B cell (primary cell): ENCODE results near the gene CAMSAP2.

Source experiments
- EZH2 ChIP-seq: IDR thresholded peaks from 2 replicates; pipeline ENCODE4 v1.6.1; 2012; ENCODE audit warnings: borderline replicate concordance, low read depth, mild to moderate bottlenecking, moderate library complexity, low read length; ENCODE audit not compliant: insufficient read depth, poor library complexity, severe bottlenecking
- TF ChIP-seq, protein P1 (sequence below): fragments of 200-600 bp; IDR thresholded peaks from one replicate; pipeline ENCODE4 v1.8.0; 2022; ENCODE audit warnings: antibody characterized with exemption, mild to moderate bottlenecking

DNA sequence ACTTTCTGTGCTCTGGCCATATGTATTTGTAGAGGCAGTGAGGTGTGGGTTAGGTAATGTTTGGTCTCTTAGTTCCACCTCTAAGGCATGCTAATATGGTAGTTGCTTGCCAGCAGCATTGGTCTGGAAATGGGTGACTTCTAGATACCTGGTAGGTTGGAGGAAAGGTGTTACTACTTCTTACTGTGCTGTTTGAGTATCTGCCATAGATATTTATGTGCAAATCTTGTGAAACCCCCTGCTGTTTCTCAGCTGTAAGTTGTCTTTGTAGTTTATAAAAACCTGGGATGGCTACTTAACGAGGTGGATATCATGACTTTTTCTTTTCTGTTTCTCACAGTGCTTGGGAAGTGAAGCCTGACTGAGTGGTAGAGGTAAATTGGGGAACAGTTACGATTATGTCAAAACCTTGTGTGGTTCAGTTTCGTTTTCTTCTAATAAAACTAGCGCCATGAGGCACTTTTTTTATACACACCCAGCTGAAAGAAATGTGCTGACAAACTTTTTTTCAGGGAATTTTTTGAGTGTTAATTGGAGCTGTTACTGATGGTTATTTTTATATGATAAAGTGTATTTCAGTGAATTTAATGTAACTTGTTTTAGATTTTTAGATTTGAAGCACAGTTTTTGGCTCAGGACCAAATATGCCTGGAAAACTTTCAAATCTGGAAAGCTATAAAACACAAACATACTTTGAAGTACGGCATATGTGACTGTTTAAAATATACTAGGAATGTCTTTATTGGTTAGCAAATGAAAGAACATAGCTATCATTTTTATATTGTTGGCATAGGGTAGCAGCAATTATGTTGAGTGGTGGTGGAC, 42.1 kb downstream of the CAMSAP2 start:
- TF ChIP-seq, protein P1, sequence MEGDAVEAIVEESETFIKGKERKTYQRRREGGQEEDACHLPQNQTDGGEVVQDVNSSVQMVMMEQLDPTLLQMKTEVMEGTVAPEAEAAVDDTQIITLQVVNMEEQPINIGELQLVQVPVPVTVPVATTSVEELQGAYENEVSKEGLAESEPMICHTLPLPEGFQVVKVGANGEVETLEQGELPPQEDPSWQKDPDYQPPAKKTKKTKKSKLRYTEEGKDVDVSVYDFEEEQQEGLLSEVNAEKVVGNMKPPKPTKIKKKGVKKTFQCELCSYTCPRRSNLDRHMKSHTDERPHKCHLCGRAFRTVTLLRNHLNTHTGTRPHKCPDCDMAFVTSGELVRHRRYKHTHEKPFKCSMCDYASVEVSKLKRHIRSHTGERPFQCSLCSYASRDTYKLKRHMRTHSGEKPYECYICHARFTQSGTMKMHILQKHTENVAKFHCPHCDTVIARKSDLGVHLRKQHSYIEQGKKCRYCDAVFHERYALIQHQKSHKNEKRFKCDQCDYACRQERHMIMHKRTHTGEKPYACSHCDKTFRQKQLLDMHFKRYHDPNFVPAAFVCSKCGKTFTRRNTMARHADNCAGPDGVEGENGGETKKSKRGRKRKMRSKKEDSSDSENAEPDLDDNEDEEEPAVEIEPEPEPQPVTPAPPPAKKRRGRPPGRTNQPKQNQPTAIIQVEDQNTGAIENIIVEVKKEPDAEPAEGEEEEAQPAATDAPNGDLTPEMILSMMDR = no peak
- TF ChIP-seq EZH2 = no peak
